HG03521 (cell line): ENCODE data around the gene IL13.
"Not testable (repeated sequence)": the region's sequence is repeated elsewhere in the genome, so short reads cannot be mapped to it uniquely, and the experiment has no call there.

ENCODE experiments used
- ATAC-seq: cut with Tn5 transposase; IDR thresholded peaks from one replicate; pipeline ENCODE4 v1.9.1; 2021; ENCODE audit warnings: mild to moderate bottlenecking, moderate library complexity; ENCODE audit not compliant: unreplicated experiment

Gene IL13

GRCh38 chr5:132688536-132689339, 30.8 kb downstream of the IL13 start:
- no peak for ATAC-seq

GRCh38 chr5:132689513-132689912, 31.5 kb downstream of the IL13 start:
- ATAC-seq, result no peak

- no peak for ATAC-seq
Measured at GRCh38 chr5:132690156-132690555, 32.2 kb downstream of the IL13 start.

DNA sequence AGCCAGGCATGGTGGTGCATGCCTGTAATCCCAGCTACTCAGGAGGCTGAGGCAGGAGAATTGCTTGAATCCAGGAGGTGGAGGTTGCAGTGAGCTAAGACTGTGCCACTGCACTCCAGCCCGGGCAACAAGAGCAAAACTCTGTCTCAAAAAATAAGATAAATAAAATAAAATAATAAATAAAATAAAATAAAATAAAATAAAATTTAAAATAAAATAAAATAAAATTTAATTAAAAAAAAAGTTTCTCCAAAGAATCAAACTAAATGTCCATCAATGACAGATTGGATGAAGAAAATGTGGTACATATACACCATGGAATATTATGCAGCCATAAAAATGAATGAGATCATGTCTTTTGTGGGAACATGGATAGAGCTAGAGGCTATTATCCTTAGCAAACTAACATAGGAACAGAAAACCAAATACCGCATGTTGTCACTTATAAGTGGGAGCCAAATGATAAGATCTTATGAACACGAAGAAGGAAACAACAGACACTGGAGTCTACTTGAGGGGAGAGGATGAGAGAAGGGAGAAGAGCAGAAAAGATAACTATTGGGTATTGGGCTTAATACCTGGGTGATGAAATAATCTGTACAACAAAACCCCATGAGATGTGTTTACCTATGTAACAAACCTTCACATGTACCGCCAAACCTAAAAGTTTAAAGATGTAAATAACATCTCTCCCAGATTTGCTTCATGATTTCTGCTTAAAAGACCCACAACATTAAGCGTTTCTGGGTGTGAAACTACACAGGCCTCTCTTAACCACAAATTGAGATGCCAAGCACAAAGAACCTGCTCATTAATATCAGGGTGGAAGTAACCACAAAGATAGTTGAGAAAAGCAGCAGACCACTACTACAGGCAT, 34.0 kb downstream of the IL13 start:
- not testable (repeated sequence) for ATAC-seq

GRCh38 chr5:132692632-132692967, 34.6 kb downstream of the IL13 start:
- ATAC-seq, result no peak

DNA sequence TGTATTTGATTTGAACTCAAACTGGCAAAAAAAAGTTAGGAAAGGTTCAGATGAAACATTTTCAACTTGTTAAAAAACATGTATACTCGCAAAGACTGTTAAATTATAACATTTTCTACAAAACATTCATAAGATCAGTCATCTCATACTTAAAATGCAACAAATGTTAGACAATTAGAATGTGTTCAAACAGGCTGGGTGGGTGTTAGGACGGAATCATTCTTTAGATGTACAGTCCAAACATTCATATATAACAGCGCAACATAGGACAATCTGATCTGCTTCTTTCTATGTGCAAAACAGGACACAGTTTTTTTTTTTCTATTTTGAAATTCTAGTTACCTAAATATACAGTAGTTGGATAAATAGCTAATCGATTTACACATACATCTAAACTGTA, 38.0 kb downstream of the IL13 start:
- no peak for ATAC-seq

DNA sequence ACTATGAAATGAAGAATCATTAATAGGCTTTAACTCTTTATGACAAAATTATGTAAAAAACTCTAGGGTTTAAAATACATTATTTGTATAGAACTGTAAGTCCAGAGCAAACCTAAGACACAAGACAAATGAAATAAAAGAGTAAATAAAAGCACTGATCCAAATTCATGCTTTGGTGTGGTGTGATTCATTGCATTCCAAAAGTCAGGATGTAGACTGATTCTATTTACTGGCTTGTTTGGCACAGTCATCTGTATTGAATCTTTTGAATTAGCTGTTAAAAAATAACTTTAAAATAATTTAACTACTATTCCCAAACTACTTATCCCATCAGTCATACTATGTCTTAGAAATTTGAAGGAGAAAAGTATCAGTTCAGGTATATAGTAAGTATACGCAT, 46.9 kb downstream of the IL13 start:
- no peak for ATAC-seq

- no peak for ATAC-seq
Measured at GRCh38 chr5:132708645-132709044, 50.7 kb downstream of the IL13 start.
